Mammary epithelial cell (primary cell): ENCODE measurements around the gene TMEM208.

Source experiments
- EZH2 ChIP-seq: IDR thresholded peaks from 2 replicates; pipeline ENCODE4 v1.6.1; 2012; ENCODE audit warnings: low read length, inconsistent platforms, borderline replicate concordance
- TF ChIP-seq, protein P1 (sequence below), 2 donors: IDR thresholded peaks in 1 of 2; conservative IDR thresholded peaks in 1 of 2; 2 replicates each; pipeline ENCODE4 v1.5.1; 2011 to 2012; ENCODE audit warnings: inconsistent platforms in 2 of 2, low read length in 2 of 2, mild to moderate bottlenecking in 2 of 2, control low read depth in 1 of 2, low read depth in 1 of 2; ENCODE audit not compliant: insufficient read depth in 1 of 2; ENCODE audit errors: extremely low read depth in 1 of 2

DNA sequence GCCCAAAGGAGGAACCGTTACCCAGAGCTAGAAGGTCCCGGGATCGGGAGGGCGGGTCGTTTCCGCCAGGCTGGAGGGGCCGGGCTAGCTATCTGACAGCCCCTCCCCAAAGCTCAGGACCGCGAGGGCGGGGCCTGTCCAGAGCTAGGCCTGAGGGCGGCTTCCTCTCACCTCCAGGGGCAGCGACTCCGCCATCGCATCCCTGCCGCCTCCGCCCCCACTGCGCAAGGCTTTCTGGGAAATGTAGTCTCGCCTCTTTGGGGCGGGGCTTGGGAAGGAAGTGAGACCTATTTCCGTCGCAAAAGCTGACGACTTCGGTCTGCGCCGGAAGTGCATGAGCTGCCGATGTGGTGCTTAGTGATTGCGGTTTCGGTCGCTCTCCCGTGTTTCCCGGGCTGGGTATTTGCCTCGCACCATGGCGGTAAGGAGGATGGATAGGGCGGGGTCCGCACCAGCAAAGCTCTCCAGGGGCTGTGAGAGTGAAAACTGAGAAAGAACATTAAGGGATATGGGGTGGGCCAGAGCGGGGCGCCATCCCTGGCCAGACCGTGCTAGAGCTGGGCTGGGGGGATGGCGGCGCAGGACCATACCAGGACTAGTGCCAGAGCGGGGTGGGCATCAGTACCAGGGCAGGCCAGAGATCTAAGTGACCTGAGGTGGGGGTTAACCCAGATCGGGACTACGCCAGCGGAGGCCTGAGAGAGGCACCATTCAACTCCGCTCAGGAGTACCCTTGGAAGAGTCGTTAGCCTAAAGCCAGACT is at the start of gene TMEM208:
- TF ChIP-seq, protein P1, sequence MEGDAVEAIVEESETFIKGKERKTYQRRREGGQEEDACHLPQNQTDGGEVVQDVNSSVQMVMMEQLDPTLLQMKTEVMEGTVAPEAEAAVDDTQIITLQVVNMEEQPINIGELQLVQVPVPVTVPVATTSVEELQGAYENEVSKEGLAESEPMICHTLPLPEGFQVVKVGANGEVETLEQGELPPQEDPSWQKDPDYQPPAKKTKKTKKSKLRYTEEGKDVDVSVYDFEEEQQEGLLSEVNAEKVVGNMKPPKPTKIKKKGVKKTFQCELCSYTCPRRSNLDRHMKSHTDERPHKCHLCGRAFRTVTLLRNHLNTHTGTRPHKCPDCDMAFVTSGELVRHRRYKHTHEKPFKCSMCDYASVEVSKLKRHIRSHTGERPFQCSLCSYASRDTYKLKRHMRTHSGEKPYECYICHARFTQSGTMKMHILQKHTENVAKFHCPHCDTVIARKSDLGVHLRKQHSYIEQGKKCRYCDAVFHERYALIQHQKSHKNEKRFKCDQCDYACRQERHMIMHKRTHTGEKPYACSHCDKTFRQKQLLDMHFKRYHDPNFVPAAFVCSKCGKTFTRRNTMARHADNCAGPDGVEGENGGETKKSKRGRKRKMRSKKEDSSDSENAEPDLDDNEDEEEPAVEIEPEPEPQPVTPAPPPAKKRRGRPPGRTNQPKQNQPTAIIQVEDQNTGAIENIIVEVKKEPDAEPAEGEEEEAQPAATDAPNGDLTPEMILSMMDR (conservative IDR thresholded peaks at IDR 0.05 in 1 of 2, IDR thresholded peaks at IDR 0.05 in 1 of 2; ENCODE audit: extremely low read depth in 1 of 2, insufficient read depth in 1 of 2, low read depth in 1 of 2, low read length in 2 of 2), result peak in 1 of 2 donors; percentile 22
- TF ChIP-seq EZH2, result no peak
